Dermis blood vessel endothelial cell (primary cell): ENCODE data around the gene STYK1. TPM values are rescaled to one million over a fixed set of nuclear protein-coding genes. Genes with fewer than 3 reads are reported as not detected.
"Not testable (repeated sequence)": the region's sequence is repeated elsewhere in the genome, so short reads cannot be mapped to it uniquely, and the experiment has no call there.

Source experiments
- DNase-seq: peaks from one replicate; pipeline ENCODE4 v3.0.0; 2010
- total RNA-seq: library from RNA; depleted of rRNA; stranded (reverse); fragments of >200 nt; gene quantifications from 2 replicates; pipeline ENCODE4 v1.2.3, GENCODE V29; 2014

Gene STYK1
- total RNA-seq, 1 donor from 2014 or later: 4.6 TPM

DNA sequence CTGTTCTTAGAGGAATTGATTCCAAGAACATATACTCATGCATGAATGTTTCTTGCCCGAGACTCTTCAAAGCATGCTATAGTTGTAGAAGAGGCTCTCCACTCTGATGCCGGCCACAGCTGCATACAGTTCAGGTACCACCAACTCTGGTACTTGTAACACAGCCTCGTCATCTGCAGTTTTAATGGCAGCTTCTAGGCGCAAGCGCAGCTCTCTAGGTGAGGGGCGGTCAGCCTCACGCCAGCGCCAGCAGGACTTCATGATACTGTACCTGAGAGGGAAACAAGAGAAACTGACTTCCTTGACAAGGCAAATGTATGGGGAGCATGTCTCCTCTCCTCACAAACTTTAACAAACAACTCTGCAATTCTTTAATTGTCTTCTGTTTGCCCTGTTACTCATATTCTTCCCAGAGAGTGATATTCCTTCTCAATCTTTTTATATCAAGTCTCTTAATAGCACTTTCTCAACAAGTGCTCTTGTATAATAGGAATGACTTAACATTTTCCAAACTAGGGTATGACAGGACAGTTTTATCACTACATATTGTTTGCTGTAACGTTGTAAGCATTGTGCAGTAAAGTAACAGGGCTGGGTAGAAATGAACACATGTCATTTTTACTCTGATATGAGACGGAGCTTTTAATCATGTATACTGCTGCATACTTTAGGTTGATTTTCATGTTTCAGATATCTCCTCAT, 53.6 kb downstream of the STYK1 start:
- no peak for DNase-seq

DNA sequence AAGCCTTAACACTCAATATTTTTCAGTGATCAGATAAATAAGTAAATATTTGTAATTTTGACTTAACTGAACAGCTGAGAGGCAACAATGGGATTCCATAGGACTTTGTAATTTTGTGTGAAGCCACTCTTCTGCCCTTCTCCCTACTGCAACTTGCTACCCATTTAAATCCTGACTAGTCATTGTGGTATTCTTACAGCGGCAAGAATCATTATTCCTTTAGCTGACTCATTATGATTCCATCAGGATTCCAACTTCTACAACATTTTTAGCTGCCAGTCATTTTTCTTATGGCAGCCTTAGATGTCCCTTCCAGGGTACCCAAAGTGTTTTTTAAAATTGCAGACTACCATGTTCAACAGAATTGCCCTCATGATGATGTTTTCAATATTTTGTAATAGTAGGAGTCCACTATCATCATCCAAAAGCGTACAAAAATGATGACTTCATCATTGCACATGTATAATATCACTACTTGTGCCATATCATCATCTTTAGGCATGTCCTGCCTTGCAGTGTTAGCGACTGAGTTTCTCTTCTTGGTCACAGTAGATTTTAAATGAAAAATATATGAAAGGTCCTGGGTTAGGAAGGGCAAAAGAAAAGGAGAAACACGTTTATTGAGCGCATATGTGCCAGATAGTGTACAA, 55.4 kb downstream of the STYK1 start:
- DNase-seq: peak; percentile 48

DNA sequence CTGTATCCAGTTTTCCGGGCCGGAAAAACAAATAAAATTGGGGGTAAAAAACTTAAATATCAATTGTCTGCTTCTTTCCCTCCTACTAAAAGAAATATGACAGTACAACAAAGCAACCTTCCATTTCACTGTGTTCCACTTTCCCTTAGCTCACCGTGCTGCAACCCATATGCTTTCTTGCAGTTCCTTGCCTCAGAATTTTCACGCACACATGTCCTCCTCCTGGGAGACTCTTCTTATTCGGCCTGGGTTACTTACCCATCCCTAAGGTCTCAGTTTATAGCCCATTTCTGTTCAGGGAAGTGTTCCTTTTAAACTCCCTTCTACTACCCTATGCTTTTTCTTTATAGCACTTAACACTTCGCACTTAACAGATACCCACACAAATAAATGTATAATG, 56.0 kb downstream of the STYK1 start:
- DNase-seq: no peak

DNA sequence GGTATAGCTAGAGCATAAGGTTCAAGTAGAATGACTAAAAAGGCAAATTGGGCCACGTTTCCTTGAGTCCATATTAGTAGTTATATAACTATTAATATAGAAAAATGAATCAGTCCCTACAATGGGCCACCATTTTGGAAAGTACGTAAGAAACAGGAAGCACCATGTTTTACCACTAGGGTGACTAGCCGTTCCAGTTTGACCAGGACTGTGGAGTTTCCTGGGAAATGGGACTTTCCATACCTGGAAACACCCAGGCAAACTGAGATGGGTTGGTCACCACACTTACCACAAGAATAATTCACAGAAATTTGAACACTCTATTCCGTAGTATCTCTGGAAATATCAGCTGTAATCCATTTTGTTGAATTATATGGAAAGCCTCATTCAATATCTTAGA, 58.3 kb downstream of the STYK1 start:
- DNase-seq: no peak

DNA sequence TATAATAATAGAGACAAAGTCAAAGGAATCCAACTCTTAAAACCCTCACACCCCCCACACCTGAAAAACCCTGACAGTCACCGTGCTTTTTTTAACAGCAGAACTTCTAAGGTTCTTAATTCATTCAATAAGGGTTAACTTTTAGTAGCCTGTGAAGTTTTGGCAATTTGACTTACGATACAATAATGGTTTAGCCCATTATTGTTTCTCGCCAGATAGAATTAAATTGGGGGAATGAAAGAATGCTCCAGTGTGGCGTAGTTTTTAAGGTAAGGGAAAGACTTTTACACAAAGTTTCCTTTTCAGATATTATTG, 59.8 kb downstream of the STYK1 start:
- DNase-seq: peak; percentile 22

DNA sequence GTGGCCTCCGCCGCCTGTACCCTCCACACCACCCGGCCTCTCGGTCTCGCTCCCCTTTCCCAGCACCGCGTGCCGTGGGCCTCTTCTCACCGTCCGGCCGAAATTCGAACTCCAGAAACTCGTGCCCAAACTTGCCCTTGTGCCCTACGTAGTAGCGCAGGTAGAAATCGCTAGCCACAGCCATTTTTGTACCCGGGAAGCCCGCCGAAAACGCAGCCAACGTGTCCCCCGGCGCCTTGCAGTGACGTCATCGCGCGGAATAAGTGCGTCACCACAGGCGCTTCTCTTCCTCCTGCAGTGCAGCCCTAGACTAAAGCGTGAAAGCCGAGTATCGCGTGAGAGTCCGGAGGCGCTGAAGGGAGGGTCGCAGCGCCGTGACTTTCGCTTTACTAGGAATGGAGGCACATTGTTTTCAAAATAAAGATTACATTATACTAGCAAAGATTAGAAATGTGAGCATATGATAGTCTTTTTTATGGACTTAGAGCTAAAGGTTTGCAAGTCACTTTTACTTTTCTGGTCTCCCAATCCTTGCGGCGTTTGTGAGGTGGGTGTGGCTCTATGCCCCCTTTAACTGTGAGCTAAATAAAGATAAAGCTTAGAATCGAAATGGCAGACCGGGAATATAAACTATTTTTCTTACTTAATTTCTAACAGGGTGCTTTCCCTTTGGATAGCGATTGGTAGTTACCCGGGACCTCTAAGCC, 60.4 kb downstream of the STYK1 start, which contains the start of gene MAGOHB:
Gene MAGOHB (minus strand): TSS at position 261 of the 707 bp plus-strand sequence. CDS start 77 bp downstream, at position 184.
- DNase-seq: peak; percentile 98

DNA sequence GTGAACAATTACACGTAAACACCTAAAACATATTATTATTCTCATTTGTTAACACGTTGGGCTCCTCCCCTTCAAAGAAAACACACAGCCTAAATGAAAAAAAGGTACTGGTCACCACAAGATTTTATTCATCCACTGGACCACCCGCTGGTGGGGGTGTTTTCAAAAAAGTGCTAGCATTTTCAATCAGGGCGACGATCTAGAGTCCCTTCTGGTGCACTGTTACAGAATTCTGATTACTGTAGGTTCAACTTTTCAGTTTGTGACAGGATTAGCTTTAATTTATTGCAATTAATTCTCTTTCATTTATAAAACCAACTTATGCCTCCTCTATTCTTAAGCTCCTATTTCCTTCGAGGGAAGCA, 60.9 kb downstream of the STYK1 start:
- DNase-seq: no peak

DNA sequence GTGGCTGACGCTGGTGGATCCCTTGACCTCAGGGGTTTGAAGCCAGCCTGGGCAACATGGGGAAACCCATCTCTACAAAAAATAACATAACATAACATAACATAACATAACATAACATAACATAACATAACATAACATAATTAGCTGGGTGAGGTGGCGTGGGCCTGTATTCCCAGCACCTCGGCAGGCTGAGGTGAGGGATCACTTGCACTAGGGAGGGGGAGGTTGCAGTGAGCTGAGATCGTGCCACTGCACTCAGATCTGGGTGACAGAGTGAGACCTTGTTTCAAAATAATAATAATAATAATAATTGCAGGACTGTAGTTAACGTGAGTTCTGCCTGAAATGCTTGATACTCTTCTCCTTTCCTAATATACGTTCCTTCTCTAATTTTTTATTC, 61.7 kb downstream of the STYK1 start:
- no peak for DNase-seq

DNA sequence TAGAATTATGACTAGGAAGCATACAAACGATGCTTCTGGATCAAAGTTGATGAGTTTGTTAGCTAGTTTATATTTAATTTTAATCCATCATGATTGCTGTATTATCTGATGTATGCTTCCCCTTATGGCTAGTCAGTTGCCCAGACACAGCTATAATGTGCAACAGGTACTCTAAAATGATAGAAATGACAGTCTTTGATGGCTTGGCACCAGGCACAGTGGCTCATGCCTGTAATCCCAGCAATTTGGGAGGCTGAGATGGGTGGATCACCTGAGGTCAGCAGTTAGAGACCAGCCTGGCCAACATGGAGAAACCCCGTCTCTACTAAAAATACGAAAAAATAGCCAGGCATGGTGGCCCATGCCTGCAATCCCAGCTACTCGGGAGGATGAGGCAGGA, 62.6 kb downstream of the STYK1 start:
- DNase-seq: not testable (repeated sequence)

DNA sequence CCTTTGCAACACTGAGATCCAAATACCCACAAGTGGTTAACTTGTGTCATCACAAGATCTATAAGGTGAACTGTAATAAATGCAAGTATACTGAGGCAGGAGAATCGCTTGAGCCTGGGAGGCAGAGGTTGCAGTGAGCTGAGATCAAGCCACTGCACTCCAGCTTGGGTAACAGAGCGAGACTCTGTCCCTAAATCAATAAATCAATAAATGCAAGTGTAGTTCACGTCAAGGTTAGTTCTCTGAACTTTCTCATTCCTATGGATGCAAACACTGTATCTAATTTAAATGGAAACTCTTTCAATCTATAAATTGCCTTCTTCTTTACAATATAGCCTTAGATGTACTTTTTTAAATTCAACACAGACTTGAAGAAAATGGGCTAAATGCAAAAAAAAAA, 63.7 kb downstream of the STYK1 start:
- DNase-seq: no peak

DNA sequence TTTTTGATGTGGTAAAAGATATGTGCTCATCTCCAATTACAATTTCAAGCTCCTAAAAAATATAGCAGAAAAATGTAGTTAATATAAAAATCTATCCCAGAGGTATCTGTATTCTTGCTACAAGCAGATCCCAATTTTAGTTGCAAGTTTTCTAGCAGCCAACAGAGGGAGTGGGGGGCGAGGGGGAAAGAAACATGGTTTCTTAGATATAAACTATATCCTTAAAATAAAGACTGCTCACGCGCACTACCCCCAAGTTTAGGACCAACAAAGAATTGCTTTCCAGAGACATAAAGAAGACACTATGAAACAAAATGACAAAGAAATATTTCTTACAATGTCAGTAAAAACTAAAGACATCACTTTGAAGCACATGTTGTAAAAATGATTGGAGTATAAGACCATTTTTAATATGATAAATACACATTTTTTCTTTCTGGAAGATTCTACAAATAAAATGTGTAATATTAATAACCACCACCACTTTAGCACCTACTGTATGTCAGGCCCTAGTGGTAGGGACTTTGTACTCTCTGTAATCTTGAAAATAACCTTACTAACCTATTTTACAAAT, 65.9 kb downstream of the STYK1 start:
- peak; percentile 55 for DNase-seq

DNA sequence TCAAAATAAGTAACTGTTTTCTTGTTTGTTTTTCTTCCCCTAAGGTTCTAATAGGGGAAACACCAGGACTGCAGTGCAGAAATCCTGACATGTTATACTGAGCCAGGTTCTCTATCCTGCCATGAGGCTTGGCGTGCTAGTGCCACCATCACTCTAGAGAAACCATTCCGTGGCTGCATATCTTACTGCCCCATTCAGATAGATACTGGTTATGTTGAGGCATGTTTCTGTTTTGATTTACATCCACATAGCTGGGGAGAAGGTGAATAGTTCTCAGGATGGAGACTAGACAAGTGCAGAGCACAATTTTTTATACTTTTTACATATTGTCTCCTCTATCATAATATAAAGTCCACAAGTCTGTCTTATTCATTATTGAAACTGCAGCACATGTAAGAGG, 72.0 kb downstream of the STYK1 start:
- DNase-seq: no peak

DNA sequence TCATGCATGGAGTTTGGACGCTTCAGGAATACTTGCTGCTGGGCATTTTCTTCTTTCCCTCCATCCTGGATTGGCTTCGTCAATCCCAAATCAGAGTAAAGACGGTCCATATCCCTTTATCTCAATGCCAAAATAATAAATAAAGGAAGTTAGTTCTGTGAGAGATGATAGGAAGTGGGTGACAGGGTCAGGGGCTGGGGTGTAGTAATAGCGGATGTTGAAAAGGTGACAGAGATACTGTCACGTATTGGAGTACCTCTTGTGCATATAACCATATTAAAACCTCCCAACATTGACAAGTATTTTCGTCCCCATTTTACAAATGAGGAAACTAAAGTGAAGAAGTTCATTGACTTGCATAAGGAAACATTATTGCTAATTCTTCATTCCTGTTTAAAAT, 72.9 kb downstream of the STYK1 start:
- no peak for DNase-seq

DNA sequence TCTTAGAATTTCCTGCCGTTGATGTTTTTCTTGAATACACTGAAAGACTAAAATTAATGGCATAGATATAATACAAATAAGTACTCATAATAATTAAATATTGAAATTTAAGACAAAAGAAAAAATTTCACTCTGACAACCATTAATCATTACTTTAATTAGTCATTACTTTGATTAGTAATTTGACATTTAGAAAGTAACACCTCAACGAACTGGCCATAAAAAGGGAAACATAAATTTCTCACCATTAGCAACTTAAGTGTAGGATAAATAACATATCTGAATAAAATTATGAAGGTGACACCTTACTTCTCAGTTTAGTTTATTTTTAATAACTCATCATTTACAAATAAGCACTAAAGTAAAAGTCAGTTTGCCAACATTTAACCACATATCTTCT, 78.0 kb downstream of the STYK1 start:
- no peak for DNase-seq

DNA sequence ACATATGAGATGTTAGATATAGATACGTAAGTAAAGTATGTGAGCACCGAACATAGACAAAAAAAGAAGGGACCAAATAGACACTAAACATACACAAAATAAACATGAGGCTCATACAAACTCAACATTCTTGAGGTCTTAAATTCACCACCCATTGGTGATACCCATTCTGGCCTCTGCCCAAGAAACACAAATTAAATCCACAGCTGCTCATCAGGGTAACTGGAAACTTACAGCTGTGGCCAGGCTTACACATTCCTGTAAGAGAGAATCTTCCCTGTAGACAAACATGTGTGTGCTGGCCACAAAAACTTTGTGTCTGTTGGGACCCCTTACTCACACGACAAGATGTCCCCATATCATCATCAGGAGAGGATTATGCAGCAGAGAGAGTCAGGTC, 82.9 kb downstream of the STYK1 start:
- no peak for DNase-seq

DNA sequence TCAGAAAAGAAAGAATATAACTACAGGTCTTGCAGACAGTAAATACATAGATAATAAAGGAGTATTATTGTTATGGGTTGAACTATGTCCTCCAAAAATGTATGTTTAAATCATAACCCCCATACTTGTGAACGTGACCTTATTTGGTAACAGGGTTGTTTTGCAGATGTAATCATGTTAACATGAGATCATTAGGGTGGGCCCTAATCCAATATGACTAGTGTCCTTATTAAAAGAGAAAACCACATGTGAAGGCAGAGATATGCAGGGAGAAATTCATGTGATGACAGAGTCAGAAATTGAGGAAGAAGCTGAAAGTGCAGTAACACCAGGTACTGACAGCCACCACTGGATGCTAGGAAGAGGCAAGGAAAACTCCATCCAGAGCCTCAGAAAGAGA, 89.4 kb downstream of the STYK1 start:
- no peak for DNase-seq

DNA sequence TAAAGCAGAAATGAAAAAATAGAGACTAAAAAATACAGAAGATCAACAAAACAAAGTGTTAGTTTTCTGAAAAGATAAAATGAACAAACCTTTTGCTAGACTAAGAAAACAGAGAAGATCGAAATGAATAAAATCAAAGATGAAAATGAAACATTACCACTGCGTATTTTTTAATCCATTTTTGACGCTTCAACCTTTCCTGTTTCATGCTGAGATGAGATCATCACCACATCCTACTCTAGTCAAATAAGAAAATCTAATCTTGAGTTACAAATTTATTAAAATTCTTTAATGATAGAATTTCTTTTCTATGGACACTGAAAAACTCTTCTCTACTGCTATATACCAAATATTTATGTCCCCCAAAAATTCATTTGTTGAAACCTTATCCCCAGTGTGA, 91.1 kb downstream of the STYK1 start:
- DNase-seq: no peak

DNA sequence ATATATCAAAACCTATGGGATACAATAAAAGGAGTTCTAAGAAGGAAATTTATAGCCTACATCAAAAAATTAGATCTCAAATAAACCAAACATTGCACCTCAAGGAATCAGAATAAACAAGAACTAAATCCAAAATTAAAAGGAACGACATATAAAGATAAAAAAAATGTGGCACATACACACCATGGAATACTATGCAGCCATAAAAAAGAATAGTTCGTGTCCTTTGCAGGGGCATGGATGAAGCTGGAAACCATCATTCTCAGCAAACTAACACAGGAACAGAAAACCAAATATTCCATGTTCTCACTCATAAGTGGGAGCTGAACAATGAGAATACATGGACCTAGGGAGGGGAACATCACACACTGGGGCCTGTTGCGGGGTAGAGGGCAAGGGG, 91.7 kb downstream of the STYK1 start:
- DNase-seq: not testable (repeated sequence)

DNA sequence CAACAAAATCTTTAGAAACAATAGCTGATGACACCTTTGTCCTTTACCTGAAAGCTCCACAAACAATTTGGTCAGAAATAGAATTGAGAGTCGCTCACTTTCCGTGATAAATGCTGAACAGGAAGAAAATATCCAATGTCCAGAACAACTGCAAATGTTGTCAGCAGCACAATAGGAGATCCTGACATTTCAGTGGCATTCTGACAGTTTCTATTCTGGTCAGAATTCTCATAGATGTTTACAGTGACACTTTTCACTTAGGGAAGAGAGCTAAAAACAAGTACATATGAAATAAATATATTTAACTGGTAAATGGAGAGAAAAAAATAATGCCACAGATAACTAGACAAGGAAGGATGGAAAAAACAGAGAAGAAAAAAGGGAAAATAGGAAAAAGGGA, 99.5 kb downstream of the STYK1 start:
- DNase-seq: no peak

DNA sequence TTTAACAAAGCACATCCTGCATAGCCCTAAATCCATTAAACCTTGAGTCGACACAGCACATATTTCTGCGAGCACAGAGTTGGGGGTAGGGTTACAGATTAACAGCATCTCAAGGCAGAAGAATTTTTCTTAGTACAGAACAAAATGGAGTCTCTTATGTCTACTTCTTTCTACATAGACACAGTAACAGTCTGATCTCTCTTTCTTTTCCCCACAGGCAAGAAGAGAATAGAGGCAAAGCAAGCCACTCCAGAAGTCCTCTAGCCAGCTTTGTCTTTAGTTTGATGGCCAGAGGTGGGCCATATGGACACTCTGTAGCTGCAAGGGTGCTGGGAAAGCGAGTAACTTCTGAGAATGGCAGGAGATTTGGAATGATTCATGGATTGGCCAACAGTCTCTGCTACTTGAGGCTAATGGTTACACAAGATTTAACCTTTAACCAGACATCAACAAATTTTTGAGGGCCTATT, 101.8 kb downstream of the STYK1 start:
- not testable (repeated sequence) for DNase-seq

DNA sequence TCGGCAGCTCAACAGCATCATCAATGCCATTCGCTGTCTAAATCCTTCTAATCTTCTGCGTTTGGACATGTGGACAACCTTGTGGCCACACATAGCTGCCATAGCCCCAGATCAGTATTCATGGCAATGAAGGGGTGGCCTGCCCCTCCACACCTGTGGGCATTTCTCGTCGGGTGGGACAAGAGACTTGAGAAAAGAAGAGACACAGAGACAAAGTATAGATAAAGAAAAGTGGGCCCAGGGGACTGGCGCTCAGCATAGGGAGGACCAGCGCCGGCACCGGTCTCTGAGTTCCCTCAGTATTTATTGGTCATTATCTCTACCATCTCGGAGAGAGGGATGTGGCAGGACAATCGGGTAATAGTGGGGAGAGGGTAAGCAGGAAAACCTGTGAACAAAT, 102.7 kb downstream of the STYK1 start:
- no peak for DNase-seq
